ENCODE results near the gene NR5A1. TPM values are rescaled to one million over a fixed set of nuclear protein-coding genes. Genes with fewer than 3 reads are reported as not detected.

Gene NR5A1
- total RNA-seq, 1 donor from 2014 or later: not detected

DNA sequence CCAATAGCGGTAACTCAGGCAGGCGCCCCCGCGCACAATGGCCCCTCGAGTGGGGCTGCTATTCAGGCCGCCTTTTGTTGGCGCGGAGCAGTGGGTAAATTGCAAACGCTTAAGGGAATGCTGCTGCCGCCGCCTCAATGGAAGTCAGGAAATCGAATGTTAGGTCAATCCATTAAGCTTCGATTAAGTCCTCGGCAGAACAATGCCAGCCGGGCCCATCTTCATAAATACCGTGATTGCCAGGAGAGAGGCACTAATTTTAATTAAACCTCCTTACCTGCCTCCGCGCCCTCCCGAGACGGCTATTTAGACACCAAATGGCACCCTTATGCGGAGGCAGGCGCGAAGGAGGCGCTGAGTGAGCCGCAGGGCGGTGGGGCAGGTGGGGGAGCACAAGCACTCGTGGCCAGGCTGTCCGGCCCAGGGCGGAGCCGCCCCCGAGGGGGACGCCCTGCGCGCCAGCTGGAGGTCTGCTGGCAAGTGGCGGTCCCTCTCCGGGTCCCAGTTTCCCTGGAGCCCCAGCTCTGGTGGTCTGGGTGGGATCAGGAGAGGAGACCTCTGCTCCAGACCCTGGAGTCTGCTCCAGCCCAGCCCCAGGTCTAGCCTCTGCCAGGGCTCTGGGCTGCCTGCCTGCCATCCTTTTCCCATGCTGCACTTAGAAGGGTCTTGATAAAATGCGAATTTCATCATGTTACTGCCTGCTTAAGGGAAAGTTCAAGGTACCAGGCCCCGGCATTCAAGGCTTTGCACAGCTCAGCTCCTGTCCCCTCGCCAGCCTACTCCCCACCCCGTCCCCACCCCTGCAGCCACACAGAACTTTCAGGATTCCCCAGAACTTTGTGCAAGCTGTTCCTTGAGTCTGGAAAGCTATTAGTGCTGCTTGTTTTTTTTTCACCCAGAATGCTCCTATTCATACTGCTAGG is 19.7 kb downstream of the NR5A1 start:
- DNase-seq: no peak
- TF ChIP-seq, protein P1, sequence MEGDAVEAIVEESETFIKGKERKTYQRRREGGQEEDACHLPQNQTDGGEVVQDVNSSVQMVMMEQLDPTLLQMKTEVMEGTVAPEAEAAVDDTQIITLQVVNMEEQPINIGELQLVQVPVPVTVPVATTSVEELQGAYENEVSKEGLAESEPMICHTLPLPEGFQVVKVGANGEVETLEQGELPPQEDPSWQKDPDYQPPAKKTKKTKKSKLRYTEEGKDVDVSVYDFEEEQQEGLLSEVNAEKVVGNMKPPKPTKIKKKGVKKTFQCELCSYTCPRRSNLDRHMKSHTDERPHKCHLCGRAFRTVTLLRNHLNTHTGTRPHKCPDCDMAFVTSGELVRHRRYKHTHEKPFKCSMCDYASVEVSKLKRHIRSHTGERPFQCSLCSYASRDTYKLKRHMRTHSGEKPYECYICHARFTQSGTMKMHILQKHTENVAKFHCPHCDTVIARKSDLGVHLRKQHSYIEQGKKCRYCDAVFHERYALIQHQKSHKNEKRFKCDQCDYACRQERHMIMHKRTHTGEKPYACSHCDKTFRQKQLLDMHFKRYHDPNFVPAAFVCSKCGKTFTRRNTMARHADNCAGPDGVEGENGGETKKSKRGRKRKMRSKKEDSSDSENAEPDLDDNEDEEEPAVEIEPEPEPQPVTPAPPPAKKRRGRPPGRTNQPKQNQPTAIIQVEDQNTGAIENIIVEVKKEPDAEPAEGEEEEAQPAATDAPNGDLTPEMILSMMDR (IDR thresholded peaks at IDR 0.05; ENCODE audit: partially characterized antibody, unreplicated experiment): no peak
- peaks cover 17% of the 10 kb centered on the region for H3K27me3 Mint-ChIP-seq (ENCODE audit: unreplicated experiment)
- no peak overlapping the region for H3K27ac Mint-ChIP-seq (ENCODE audit: unreplicated experiment)
- peaks cover 3% of the 10 kb centered on the region for H3K9me3 Mint-ChIP-seq (ENCODE audit: unreplicated experiment)
- peaks cover 2% of the 10 kb centered on the region for H3K4me1 Mint-ChIP-seq (ENCODE audit: low read depth, unreplicated experiment)
- no peaks in the 10 kb centered on the region for H3K36me3 Mint-ChIP-seq (ENCODE audit: unreplicated experiment)
- H3K4me3 Mint-ChIP-seq (ENCODE audit: unreplicated experiment): no peak overlapping the region

DNA sequence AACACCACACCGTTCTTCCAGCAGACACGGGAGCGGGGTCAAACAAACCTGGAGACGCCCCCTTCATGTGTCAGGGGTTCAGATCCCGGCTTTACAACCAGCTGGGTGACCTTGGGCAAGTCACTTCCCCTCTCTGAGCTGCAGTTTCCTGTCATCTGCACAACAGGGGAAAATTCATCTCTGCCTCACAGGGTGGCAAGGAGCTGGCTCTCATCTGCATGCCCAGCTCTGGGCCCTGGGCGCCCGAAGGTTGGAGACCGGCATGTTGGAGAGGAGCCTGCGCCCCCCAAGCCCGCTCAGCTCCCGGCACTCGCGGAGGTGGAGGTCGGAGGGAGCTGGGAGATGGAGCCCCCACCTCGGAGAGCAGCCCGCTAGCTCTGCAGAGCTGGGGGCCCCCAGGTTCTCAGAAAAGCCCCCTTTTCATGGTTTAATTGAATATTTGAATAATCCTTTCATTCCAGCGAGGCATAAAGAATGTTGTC is 20.4 kb downstream of the NR5A1 start:
- H3K9me3 Mint-ChIP-seq (ENCODE audit: unreplicated experiment): peaks cover 3% of the 10 kb centered on the region
- H3K36me3 Mint-ChIP-seq (ENCODE audit: unreplicated experiment): no peaks in the 10 kb centered on the region
- peaks cover 14% of the 10 kb centered on the region for H3K27me3 Mint-ChIP-seq (ENCODE audit: unreplicated experiment)
- no peak overlapping the region for H3K4me3 Mint-ChIP-seq (ENCODE audit: unreplicated experiment)
- TF ChIP-seq, protein P1 (IDR thresholded peaks at IDR 0.05; ENCODE audit: partially characterized antibody, unreplicated experiment): no peak
- no peak overlapping the region for H3K27ac Mint-ChIP-seq (ENCODE audit: unreplicated experiment)
- no peak for DNase-seq
- peaks cover 2% of the 10 kb centered on the region for H3K4me1 Mint-ChIP-seq (ENCODE audit: low read depth, unreplicated experiment)

DNA sequence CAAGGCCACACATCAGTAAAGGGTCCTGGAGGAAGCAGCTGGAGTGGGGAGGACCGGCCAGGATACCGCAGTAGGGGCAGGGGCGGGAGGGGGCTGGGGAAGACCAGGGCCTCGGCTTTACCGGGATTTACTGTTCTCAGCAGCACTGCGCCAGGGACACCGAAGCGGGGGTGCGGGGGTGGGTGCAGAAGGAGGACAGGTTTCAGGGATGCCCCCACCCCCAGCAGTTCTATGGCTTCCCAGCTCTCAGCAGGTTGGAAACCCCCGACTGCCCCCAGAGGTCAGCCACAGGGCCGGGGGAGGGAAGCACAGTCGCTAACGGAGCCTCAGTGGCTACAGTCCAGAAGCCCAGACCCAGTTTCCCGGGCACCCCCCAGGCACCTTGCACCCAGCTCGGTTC is 21.3 kb downstream of the NR5A1 start:
- TF ChIP-seq, protein P1 (IDR thresholded peaks at IDR 0.05; ENCODE audit: partially characterized antibody, unreplicated experiment): no peak
- H3K4me1 Mint-ChIP-seq (ENCODE audit: low read depth, unreplicated experiment): peaks cover 2% of the 10 kb centered on the region
- peaks cover 3% of the 10 kb centered on the region for H3K9me3 Mint-ChIP-seq (ENCODE audit: unreplicated experiment)
- no peaks in the 10 kb centered on the region for H3K36me3 Mint-ChIP-seq (ENCODE audit: unreplicated experiment)
- DNase-seq: no peak
- no peak overlapping the region for H3K4me3 Mint-ChIP-seq (ENCODE audit: unreplicated experiment)
- peaks cover 14% of the 10 kb centered on the region for H3K27me3 Mint-ChIP-seq (ENCODE audit: unreplicated experiment)
- H3K27ac Mint-ChIP-seq (ENCODE audit: unreplicated experiment): no peak overlapping the region

DNA sequence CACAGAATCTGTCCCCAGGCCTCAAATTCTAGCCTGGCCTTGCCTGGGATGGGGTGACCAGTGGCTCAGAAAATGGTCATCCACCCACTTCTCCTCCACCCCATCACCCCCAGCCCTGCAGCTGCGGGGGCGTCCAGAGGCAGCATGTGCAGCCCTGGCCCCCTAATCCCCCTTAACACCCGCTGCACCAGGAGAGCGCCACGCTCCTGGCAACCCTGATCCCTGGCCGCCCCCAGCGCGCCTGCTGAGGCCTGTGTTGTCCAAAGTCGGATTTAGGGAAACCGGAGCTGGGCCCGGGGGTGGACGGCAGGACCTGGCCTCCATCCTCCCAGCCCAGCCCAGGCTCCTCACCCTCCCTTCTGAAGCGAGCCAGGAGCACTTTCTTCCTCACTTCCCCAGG is 22.0 kb downstream of the NR5A1 start:
- TF ChIP-seq, protein P1 (IDR thresholded peaks at IDR 0.05; ENCODE audit: partially characterized antibody, unreplicated experiment): no peak
- H3K4me3 Mint-ChIP-seq (ENCODE audit: unreplicated experiment): no peak overlapping the region
- peaks cover 12% of the 10 kb centered on the region for H3K27me3 Mint-ChIP-seq (ENCODE audit: unreplicated experiment)
- DNase-seq: no peak
- no peaks in the 10 kb centered on the region for H3K36me3 Mint-ChIP-seq (ENCODE audit: unreplicated experiment)
- peaks cover 3% of the 10 kb centered on the region for H3K9me3 Mint-ChIP-seq (ENCODE audit: unreplicated experiment)
- peaks cover 2% of the 10 kb centered on the region for H3K4me1 Mint-ChIP-seq (ENCODE audit: low read depth, unreplicated experiment)
- H3K27ac Mint-ChIP-seq (ENCODE audit: unreplicated experiment): no peak overlapping the region

- H3K4me3 Mint-ChIP-seq (ENCODE audit: unreplicated experiment): no peak overlapping the region
- DNase-seq: no peak
- peaks cover 5% of the 10 kb centered on the region for H3K9me3 Mint-ChIP-seq (ENCODE audit: unreplicated experiment)
- peaks cover 11% of the 10 kb centered on the region for H3K27me3 Mint-ChIP-seq (ENCODE audit: unreplicated experiment)
- no peaks in the 10 kb centered on the region for H3K36me3 Mint-ChIP-seq (ENCODE audit: unreplicated experiment)
- H3K27ac Mint-ChIP-seq (ENCODE audit: unreplicated experiment): peak overlapping the region; percentile 11
- H3K4me1 Mint-ChIP-seq (ENCODE audit: low read depth, unreplicated experiment): peaks cover 2% of the 10 kb centered on the region
- TF ChIP-seq, protein P1 (IDR thresholded peaks at IDR 0.05; ENCODE audit: partially characterized antibody, unreplicated experiment): no peak
Measured at GRCh38 chr9:124483481-124483880, 23.7 kb downstream of the NR5A1 start.

Measured in glutamatergic neuron (in vitro differentiated cells).